HepG2 (cell line): Measurements from ENCODE around the gene NBR1. TPM values are rescaled to one million over a fixed set of nuclear protein-coding genes. Genes with fewer than 3 reads are reported as not detected.

Source experiments
- ATRX ChIP-seq: sonication (generic); formaldehyde crosslinking; IDR thresholded peaks from 2 replicates; pipeline ENCODE4 v1.4.0; 2020; ENCODE audit warnings: missing genetic modification reagents, borderline replicate concordance
- CBX2 ChIP-seq, 2 experiments: fragments of 200-600 bp in 1 of 2; sonication (generic); formaldehyde crosslinking in 1 of 2; IDR thresholded peaks; 2 replicates each; pipeline versions ENCODE4 v1.7.0 to v1.8.1; 2018 to 2022; ENCODE audit warnings: low read depth in 2 of 2, low read length in 1 of 2, mild to moderate bottlenecking in 1 of 2, missing genetic modification reagents in 1 of 2
- ERF ChIP-seq: IDR thresholded peaks from 2 replicates; pipeline ENCODE4 v1.6.1; 2018; ENCODE audit warnings: missing biosample characterization, missing genetic modification reagents
- FOXA3 ChIP-seq: IDR thresholded peaks from 2 replicates; pipeline ENCODE4 v1.6.1; 2016; ENCODE audit warnings: missing genetic modification reagents, missing compliant biosample characterization
- HMGXB3 ChIP-seq: sonication (generic); formaldehyde crosslinking; IDR thresholded peaks from 2 replicates; pipeline ENCODE4 v1.4.0; 2020; ENCODE audit warnings: missing genetic modification reagents, borderline replicate concordance
- MAX ChIP-seq: IDR thresholded peaks from 2 replicates; pipeline ENCODE4 v1.6.1; 2012; ENCODE audit warnings: inconsistent platforms
- NFE2L2 ChIP-seq: fragments of 150-350 bp; IDR thresholded peaks from 2 replicates; pipeline ENCODE4 v1.6.1; 2014; ENCODE audit warnings: low read length
- NKX3-1 ChIP-seq: sonication (generic); formaldehyde crosslinking; IDR thresholded peaks from 2 replicates; pipeline ENCODE4 v1.5.0; 2020; ENCODE audit warnings: missing genetic modification reagents
- RBM39 ChIP-seq: fragments of 200-400 bp; formaldehyde crosslinking; IDR thresholded peaks from one replicate; pipeline ENCODE4 v1.6.1; 2018; ENCODE audit warnings: antibody characterized with exemption, mild to moderate bottlenecking, low read depth, low read length; ENCODE audit not compliant: poor library complexity, severe bottlenecking
- TBX3 ChIP-seq: fragments of 450-650 bp; IDR thresholded peaks from 2 replicates; pipeline ENCODE4 v1.6.1; 2017; ENCODE audit warnings: antibody characterized with exemption, mild to moderate bottlenecking, inconsistent platforms, borderline replicate concordance
- ZBTB3 ChIP-seq: sonication (generic); formaldehyde crosslinking; IDR thresholded peaks from 2 replicates; pipeline ENCODE4 v1.4.0; 2020; ENCODE audit warnings: low read depth, mild to moderate bottlenecking, moderate library complexity, missing genetic modification reagents, borderline replicate concordance
- ZBTB7A ChIP-seq: sonication (generic); formaldehyde crosslinking; IDR thresholded peaks from 2 replicates; pipeline ENCODE4 v1.8.0; 2022; ENCODE audit warnings: mild to moderate bottlenecking, missing genetic modification reagents
- ZFAT ChIP-seq: sonication (generic); formaldehyde crosslinking; conservative IDR thresholded peaks from 2 replicates; pipeline ENCODE4 v1.8.1; 2023; ENCODE audit warnings: missing genetic modification reagents, inconsistent platforms
- ZFP36 ChIP-seq: fragments of 150-350 bp; IDR thresholded peaks from 2 replicates; pipeline ENCODE4 v1.6.1; 2018; ENCODE audit warnings: borderline replicate concordance, low read length, low read depth; ENCODE audit not compliant: partially characterized antibody
- ZNF180 ChIP-seq: sonication (generic); formaldehyde crosslinking; IDR thresholded peaks from 2 replicates; pipeline ENCODE4 v1.4.0; 2020; ENCODE audit warnings: low read depth, missing genetic modification reagents, borderline replicate concordance
- ZNF256 ChIP-seq: sonication (generic); formaldehyde crosslinking; conservative IDR thresholded peaks from 2 replicates; pipeline ENCODE4 v1.4.0; 2020; ENCODE audit warnings: missing genetic modification reagents
- ZNF33A ChIP-seq: sonication (generic); formaldehyde crosslinking; IDR thresholded peaks from 2 replicates; pipeline ENCODE4 v1.5.1; 2020; ENCODE audit warnings: missing genetic modification reagents, mild to moderate bottlenecking, moderate library complexity, borderline replicate concordance
- ZNF414 ChIP-seq: sonication (generic); formaldehyde crosslinking; IDR thresholded peaks from 2 replicates; pipeline ENCODE4 v1.5.0; 2020; ENCODE audit warnings: missing genetic modification reagents
- ZNF441 ChIP-seq: sonication (generic); formaldehyde crosslinking; IDR thresholded peaks from 2 replicates; pipeline ENCODE4 v1.7.0; 2021; ENCODE audit warnings: missing genetic modification reagents, borderline replicate concordance
- ZNF530 ChIP-seq: sonication (generic); formaldehyde crosslinking; IDR thresholded peaks from 2 replicates; pipeline ENCODE4 v1.5.0; 2020; ENCODE audit warnings: low read depth, mild to moderate bottlenecking, missing genetic modification reagents
- ZNF577 ChIP-seq: sonication (generic); formaldehyde crosslinking; IDR thresholded peaks from 2 replicates; pipeline ENCODE4 v1.4.0; 2020; ENCODE audit warnings: mild to moderate bottlenecking, low read depth, missing genetic modification reagents, borderline replicate concordance
- ZNF687 ChIP-seq: sonication (generic); formaldehyde crosslinking; IDR thresholded peaks from 2 replicates; pipeline ENCODE4 v1.5.1; 2020; ENCODE audit warnings: mild to moderate bottlenecking, missing genetic modification reagents, moderate library complexity
- polyA plus RNA-seq, 8 experiments: library from polyadenylated mRNA; depleted of rRNA in 3 of 8; stranded (reverse) in 7 of 8; unstranded in 1 of 8; fragments of >200 nt; fragmentation: Illumina TruSeq in 4 of 8; extraction: Trizol in 4 of 8; gene quantifications; 2 replicates each; pipeline versions ENCODE4 v1.2.1 to v1.2.3, GENCODE V29; 2011 to 2016; ENCODE audit warnings: low read depth in 4 of 8, missing spikeins in 1 of 8, mixed read lengths in 1 of 8; ENCODE audit not compliant: insufficient read depth in 1 of 8
- total RNA-seq, 5 experiments: library from RNA; depleted of rRNA; stranded (reverse); fragments of >200 nt; fragmentation: Illumina TruSeq; extraction: Trizol; gene quantifications; 2 replicates each; pipeline ENCODE4 v1.2.3, GENCODE V29; 2016; ENCODE audit warnings: low read depth in 1 of 5

Gene NBR1
- total and polyA plus RNA-seq, 2 of the 13 experiments (the other 11 are each of a cell fraction or from before 2014, with no cell fraction given): 51.7 to 121 TPM

- TF ChIP-seq ZFP36 (no peak), NFE2L2 (no peak), ZNF33A (CRISPR knock-in tag) (no peak), HMGXB3 (no peak), ERF (CRISPR knock-in tag) (no peak), ZNF530 (no peak), CBX2 (IDR thresholded peaks at IDR 0.05; ENCODE audit: low read depth, low read length) (no peak), CBX2 (CRISPR knock-in tag; IDR thresholded peaks at IDR 0.05; ENCODE audit: low read depth) (no peak), ZNF577 (CRISPR knock-in tag) (no peak), ZNF414 (no peak), FOXA3 (no peak), ZNF180 (CRISPR knock-in tag) (no peak), ZFAT (no peak), ZNF441 (no peak), TBX3 (no peak), MAX (no peak), ATRX (CRISPR knock-in tag) (no peak), ZBTB3 (CRISPR knock-in tag) (no peak), RBM39 (no peak), ZNF687 (CRISPR knock-in tag) (no peak; the same call in 1 of the 2 replicates), ZNF256 (CRISPR knock-in tag) (no peak), NKX3-1 (CRISPR knock-in tag) (no peak), ZBTB7A (CRISPR knock-in tag) (no peak)
Observed at GRCh38 chr17:43135454-43135819, 35.6 kb upstream of the NBR1 start (continued).
